Kidney (tissue), 14 donors: ENCODE measurements around the gene ILDR2. TPM values are rescaled to one million over a fixed set of nuclear protein-coding genes. Genes with fewer than 3 reads are reported as not detected.

Experiments
- DNase-seq, 5 donors: peaks; one replicate each; pipeline ENCODE4 v3.0.0-alpha.2; 2013 to 2020
- FAIRE-seq: peaks from 2 replicates; lab custom pipeline; 2012; peaks lifted over from hg19 to GRCh38; lab: Jason Lieb, UNC
- H3K27ac ChIP-seq, 2 donors: one replicate each; pipeline ENCODE4 v1.7.0; 2013; ENCODE audit warnings: low read depth in 2 of 2, low read length in 2 of 2, inconsistent platforms in 1 of 2
- H3K27me3 ChIP-seq: one replicate; pipeline ENCODE4 v1.7.1; 2013; ENCODE audit warnings: low read length, inconsistent platforms; ENCODE audit not compliant: control insufficient read depth, insufficient read depth
- H3K36me3 ChIP-seq, 3 donors: one replicate each; pipeline versions ENCODE4 v1.7.0 to v1.7.1; 2013; ENCODE audit warnings: low read length in 3 of 3, control low read depth in 1 of 3, inconsistent platforms in 1 of 3; ENCODE audit not compliant: insufficient read depth in 3 of 3, control insufficient read depth in 2 of 3
- H3K4me1 ChIP-seq, 3 donors: one replicate each; pipeline versions ENCODE4 v1.7.0 to v1.7.1; 2013; ENCODE audit warnings: low read length in 3 of 3, inconsistent platforms in 1 of 3, low read depth in 1 of 3; ENCODE audit not compliant: control insufficient read depth in 2 of 3, insufficient read depth in 2 of 3
- H3K4me3 ChIP-seq, 3 donors: one replicate each; pipeline versions ENCODE4 v1.7.0 to v1.8.1; 2013; ENCODE audit warnings: low read length in 3 of 3, control low read depth in 1 of 3, inconsistent platforms in 1 of 3
- H3K9ac ChIP-seq, 3 donors: one replicate each; pipeline versions ENCODE4 v1.7.0 to v1.7.1; 2013; ENCODE audit warnings: low read length in 3 of 3, control low read depth in 1 of 3, inconsistent platforms in 1 of 3
- H3K9me3 ChIP-seq, 3 donors: one replicate each; pipeline versions ENCODE4 v1.7.0 to v1.7.1; 2013; ENCODE audit warnings: low read length in 3 of 3, control low read depth in 1 of 3, inconsistent platforms in 1 of 3; ENCODE audit not compliant: control insufficient read depth in 2 of 3, insufficient read depth in 1 of 3
- intact Hi-C: fragments of 100-400 bp; cut with DNase I; formaldehyde crosslinking; loops from one replicate; pipeline ENCODE4 v1.11.1; 2022
- polyA plus RNA-seq: library from polyadenylated mRNA; stranded (reverse); fragments of 350-450 nt; fragmentation: Illumina TruSeq; extraction: RNeasy Lipid Tissue Mini Kit (QIAGEN cat#74804); gene quantifications from one replicate; pipeline ENCODE4 v1.2.3, GENCODE V29; 2014; ENCODE audit warnings: low read depth, low replicate concordance; ENCODE audit not compliant: insufficient read depth
- total RNA-seq: library from RNA; stranded (reverse); fragmentation: NEBNext Ultra II Directional; extraction: Animal tissue kit (Norgen Biotek cat#: 25700); gene quantifications from one replicate; pipeline ENCODE4 v1.2.1, GENCODE V29; 2021
- TF ChIP-seq, protein P1 (sequence below): IDR thresholded peaks from 3 replicates; pipeline ENCODE4 v1.5.1; 2012; ENCODE audit warnings: mild to moderate bottlenecking, moderate library complexity, borderline replicate concordance; ENCODE audit not compliant: insufficient read depth; ENCODE audit errors: extremely low read depth
- donor health status: control.
- donor health status: control.
- donor health status: control.
- donor health status: control.
- donor health status: control.
- donor health status: DM: yes; HTN: yes; CAD: no.
- donor health status: Normal renal cell carcinoma (clear cell type).

Gene ILDR2
- total and polyA plus RNA-seq, 2 donors from 2014 or later, result 1.5 to 5.9 TPM

DNA sequence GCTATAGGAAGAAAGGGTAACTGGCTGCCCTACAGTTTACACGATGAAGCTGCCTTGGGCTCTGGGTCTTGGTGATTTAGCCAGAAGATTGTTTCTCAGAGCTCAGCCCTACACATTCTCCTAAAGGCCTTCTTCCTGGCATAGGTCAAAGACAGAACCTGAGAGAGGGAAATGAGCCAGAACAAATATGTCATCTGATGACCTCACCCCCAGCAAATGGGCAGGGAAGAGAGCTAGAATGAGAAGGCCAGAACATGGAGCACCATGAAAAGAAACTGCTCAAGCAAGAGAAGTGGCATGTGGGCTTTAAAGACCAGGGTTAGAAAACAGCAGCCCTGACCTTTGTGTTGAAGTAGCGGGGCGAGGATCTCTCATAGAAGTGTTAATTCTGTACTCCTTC lies 5.5 kb upstream of the ILDR2 start:
- DNase-seq (peak in 3 of 5 donors; percentile 18 to 28 (median 26)), FAIRE-seq (no peak)
- Histone ChIP-seq H3K27me3 (peaks cover 3% of the 10 kb centered on the region), H3K27ac (no peak overlapping the region), H3K9ac (no peak overlapping the region), H3K4me3 (no peak overlapping the region), H3K4me1 (peaks cover 0 to 3% (median 0%) of the 10 kb centered on the region in 3 donors), H3K36me3 (no peaks in the 10 kb centered on the region), H3K9me3 (no peaks in the 10 kb centered on the region)
- TF ChIP-seq, protein P1, sequence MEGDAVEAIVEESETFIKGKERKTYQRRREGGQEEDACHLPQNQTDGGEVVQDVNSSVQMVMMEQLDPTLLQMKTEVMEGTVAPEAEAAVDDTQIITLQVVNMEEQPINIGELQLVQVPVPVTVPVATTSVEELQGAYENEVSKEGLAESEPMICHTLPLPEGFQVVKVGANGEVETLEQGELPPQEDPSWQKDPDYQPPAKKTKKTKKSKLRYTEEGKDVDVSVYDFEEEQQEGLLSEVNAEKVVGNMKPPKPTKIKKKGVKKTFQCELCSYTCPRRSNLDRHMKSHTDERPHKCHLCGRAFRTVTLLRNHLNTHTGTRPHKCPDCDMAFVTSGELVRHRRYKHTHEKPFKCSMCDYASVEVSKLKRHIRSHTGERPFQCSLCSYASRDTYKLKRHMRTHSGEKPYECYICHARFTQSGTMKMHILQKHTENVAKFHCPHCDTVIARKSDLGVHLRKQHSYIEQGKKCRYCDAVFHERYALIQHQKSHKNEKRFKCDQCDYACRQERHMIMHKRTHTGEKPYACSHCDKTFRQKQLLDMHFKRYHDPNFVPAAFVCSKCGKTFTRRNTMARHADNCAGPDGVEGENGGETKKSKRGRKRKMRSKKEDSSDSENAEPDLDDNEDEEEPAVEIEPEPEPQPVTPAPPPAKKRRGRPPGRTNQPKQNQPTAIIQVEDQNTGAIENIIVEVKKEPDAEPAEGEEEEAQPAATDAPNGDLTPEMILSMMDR, result no peak
- intact Hi-C loops, result no loop called here

DNA sequence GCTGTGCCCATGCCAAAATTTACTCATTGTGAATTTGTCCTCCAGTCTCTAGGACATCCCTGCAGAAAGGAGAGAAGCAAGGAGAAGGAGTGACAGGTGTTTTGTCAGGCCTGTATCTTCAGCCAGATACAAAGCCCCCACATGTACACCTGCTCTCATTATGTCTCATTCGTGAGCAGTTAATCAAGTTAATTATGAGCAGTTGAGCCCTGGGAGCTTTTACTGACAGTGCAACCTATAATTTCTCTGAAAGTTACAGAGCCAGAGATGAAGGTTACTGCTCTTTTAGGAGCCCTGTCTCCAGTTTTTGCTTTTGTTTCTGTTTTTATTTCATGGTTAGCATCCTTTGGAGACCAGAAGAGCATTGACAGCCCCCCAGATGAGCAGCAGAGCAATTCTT lies 5.0 kb upstream of the ILDR2 start:
- peaks cover 3% of the 10 kb centered on the region for H3K27me3 ChIP-seq
- intact Hi-C loops, result no loop called here
- FAIRE-seq, result no peak

DNA sequence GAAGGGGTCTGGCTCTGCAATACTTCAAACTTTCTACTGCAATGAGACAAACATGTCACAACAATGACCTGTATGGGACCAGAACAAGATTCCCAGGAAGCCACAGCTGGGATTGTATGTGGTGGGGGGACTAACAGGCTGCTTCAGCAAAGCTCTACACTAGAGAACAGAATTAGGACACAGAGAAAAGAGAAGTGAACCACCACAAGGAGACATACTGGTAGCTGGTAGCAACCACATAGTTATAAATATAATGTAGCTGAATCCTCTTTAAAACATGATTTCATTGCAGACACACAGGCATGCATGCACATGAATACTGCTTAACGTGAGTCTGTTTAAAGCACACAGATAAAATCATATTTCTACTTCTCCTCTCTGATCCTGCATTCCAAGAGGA lies 3.5 kb upstream of the ILDR2 start:
- no peak overlapping the region for H3K4me3 ChIP-seq
- TF ChIP-seq, protein P1, result no peak
- no peak for FAIRE-seq
- H3K9me3 ChIP-seq, result no peaks in the 10 kb centered on the region
- intact Hi-C loops, result no loop called here
- no peak for DNase-seq
- H3K9ac ChIP-seq, result no peak overlapping the region
- peaks cover 3% of the 10 kb centered on the region for H3K27me3 ChIP-seq
- H3K27ac ChIP-seq, result no peak overlapping the region
- no peaks in the 10 kb centered on the region for H3K36me3 ChIP-seq
- peaks cover 0 to 3% (median 0%) of the 10 kb centered on the region in 3 donors for H3K4me1 ChIP-seq

More for the DNA sequence above, 5.0 kb upstream of the ILDR2 start:
- DNase-seq, result no peak
- no peak overlapping the region for H3K9ac ChIP-seq
- H3K4me3 ChIP-seq, result no peak overlapping the region
- no peaks in the 10 kb centered on the region for H3K36me3 ChIP-seq
- H3K27ac ChIP-seq, result no peak overlapping the region
- TF ChIP-seq, protein P1, result no peak
- no peaks in the 10 kb centered on the region for H3K9me3 ChIP-seq
- peaks cover 0 to 3% (median 0%) of the 10 kb centered on the region in 3 donors for H3K4me1 ChIP-seq

DNA sequence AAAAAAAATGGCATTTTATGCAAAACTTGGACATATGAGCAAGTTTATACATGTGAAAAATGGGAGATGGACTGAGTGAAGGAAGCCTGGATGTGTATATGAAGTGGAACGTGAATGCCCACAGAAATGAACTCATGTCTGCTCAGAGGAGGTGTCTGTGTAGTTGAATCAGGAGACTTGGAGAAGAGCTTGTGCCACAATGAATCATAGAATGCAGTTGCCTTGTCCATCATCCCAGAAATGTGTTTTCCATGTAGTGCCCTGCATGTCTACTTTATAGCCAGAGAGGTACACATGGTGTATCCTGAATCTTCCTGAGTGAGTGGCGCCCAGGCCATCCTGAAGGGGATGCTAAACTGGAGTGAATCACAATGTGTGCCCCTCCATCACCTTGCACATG lies 2.6 kb upstream of the ILDR2 start:
- Histone ChIP-seq H3K36me3 (no peaks in the 10 kb centered on the region), H3K27ac (no peak overlapping the region), H3K9ac (no peak overlapping the region), H3K9me3 (no peaks in the 10 kb centered on the region), H3K4me1 (peaks cover 0 to 3% (median 0%) of the 10 kb centered on the region in 3 donors), H3K27me3 (peaks cover 3% of the 10 kb centered on the region), H3K4me3 (no peak overlapping the region)
- DNase-seq (no peak), FAIRE-seq (no peak)
- intact Hi-C loops, result no loop called here
- TF ChIP-seq, protein P1, result no peak
